Activated naive CD4-positive, alpha-beta T cell treated with Interleukin-2 at 50 U/mL for 16 hours (primary cell): ENCODE results near the gene TIMM23.
"Not testable (repeated sequence)": the region's sequence is repeated elsewhere in the genome, so short reads cannot be mapped to it uniquely, and the experiment has no call there.

Experiments used
- DNase-seq: peaks from one replicate; pipeline ENCODE4 v3.0.0-alpha.2; 2020

Gene TIMM23

DNA sequence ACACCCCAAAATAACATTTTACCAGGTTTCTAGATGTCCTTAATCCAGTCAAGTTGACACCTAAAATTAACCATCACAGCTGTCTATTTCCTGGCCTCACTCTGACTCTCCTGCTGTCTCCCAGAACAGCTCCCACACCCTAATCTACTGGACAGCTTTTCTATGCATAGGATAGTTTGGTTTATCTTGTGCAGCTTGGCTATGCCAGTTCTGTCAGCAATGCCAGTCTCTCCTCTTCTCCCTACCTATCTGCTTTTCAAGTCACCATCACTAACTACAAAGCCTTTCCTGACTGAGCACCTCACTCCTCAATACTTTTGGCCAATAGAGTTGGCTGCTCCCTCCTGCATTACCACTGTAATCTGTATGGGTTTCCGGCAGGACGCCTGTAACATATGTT, 53.1 kb downstream of the TIMM23 start:
- DNase-seq, result no peak

DNA sequence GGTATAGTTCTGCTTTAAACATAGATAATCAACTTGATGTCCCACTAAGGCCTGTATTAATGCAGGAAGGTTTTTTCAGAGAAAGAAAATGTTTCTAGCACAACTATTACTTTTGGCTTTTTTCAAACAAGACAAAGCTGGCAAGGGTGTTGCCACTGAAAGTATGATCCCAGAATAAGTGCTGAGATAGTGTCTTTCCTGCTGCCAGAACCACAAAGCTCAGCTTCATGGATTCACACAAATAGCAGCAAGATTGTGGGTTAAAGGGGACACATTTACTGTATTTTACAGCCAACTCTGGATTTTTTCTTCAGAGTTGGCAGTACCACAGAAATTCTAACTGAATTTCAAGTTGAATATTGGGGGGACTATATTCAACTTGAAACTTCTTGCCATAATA, 53.8 kb downstream of the TIMM23 start:
- no peak for DNase-seq

- DNase-seq, result peak; percentile 19
Measured at GRCh38 chr10:46028584-46029460, 56.5 kb downstream of the TIMM23 start.

DNA sequence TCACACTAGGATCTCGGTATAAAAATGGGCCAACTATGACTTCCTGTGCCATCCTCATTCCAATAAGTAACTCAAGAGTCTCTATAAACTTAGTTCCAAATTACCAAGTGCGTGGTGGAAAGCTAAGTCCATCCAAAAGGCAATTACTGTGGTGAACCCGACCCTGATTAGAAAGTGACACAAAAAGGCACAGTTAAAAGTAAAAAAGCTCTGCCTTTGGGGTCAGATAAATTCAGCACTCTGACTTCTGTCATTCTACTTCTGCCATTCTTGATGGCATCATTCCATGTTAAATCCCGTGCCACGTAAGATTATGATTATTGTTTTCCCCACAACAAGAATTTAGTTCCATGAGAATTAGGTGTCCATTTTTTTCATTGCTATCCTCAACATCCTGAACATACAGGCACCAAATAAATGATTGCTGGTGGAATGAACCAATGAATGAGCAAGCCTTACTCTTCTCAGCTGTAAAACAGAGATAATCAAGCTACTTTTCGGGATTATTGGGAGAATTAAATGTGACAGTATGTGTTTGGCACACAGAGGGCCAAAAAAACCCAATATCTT, 57.3 kb downstream of the TIMM23 start:
- DNase-seq, result no peak

DNA sequence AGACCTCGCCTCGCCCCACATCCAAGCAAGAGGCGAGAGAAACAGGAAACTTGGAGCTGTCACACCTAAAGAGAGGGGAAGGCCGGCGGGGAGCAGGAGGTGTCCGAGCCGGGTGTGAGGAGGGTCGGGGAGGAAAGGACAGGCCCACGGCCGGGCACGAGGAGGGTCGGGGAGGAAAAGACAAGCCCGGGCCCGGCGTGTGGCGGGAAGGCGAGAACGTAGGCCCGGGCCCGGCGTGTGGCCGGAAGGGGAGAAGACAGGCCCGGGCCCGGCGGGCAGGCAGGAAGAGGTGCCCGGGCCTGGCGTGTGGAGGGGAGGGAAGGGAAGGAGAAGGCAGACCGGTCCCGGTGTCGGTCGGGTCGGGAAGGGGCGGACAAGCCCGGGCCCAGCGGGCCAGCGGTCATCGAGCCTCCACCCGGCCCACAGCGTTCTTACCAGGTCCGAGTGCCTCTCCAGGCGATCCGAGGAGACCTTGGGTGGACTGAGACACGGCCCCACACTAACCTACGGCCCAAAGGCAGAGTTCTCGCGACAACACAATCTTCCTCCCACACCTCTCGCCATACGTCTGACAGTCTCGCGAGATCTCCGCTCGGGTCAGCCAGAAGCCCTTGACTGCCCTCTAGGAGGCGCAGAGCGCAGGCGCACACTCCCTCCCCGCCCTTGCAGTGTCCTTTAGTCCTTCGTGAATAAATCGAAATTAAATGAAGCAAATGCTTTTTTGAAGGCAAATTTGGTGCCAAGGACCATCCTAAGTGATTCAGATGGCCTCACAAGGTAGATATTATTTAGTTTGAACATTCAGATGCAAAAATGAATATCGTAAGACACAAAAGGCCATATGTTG, 58.0 kb downstream of the TIMM23 start, which contains the start of gene NCOA4:
NCOA4 (minus strand) TSS at position 533 of the 847 bp plus-strand sequence. CDS start 13,943 bp downstream, outside the sequence.
- peak; percentile 94 for DNase-seq

GRCh38 chr10:46031648-46032532, 59.6 kb downstream of the TIMM23 start:
- DNase-seq, result no peak

GRCh38 chr10:46033602-46034011, 61.3 kb downstream of the TIMM23 start:
- DNase-seq, result no peak

- DNase-seq, result no peak
Measured at GRCh38 chr10:46035923-46036849, 63.9 kb downstream of the TIMM23 start.

- no peak for DNase-seq
Measured at GRCh38 chr10:46037107-46037825, 65.0 kb downstream of the TIMM23 start.

- no peak for DNase-seq
Measured at GRCh38 chr10:46040004-46040403, 67.7 kb downstream of the TIMM23 start.

GRCh38 chr10:46042527-46042926, 70.2 kb downstream of the TIMM23 start:
- DNase-seq, result no peak

DNA sequence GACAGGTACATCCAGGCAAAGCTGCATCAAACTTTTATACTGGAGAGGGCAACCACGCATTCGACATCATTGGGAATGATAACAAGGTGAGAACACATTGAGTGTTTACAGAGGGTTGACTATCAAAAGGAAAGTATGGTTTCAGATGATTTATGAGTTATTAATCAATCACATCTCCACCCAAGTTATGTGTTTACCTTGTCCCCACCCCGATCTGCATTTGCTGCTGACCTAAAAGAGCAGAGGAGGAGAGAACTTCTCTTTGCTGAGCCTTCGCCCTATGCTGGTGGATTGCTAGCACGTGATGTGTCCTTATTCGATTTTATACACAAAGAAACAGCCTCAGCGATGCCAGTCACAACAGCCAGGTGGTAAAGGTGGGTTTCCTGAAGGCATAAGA, 74.0 kb downstream of the TIMM23 start, which contains the start of gene MSMB:
MSMB (minus strand) TSS at position 9 of the 400 bp plus-strand sequence. CDS start 32 bp downstream, outside the sequence.
- no peak for DNase-seq

DNA sequence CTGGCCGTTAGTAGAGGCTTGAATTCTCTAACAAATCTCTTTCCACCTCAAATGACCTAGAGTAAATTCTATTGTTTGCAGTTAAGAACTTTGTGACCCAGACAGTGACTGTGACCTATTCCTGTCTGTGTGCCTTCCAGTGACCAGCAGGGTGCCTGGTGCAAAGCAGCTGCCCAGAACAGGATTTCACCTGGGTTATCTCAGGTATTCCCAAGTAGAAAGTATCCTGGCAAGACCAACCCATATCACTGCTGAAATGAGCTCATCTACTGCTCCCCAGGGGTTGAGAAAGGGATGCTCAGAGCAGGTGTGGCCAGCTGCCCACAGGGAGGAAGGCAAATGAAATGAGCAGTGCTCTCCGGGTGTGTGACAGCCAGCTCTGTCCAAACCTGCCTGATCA, 75.9 kb downstream of the TIMM23 start:
- DNase-seq, result no peak

- not testable (repeated sequence) for DNase-seq
Measured at GRCh38 chr10:46049497-46049831, 77.2 kb downstream of the TIMM23 start.

- DNase-seq, result no peak
Measured at GRCh38 chr10:46050941-46051623, 78.8 kb downstream of the TIMM23 start.

DNA sequence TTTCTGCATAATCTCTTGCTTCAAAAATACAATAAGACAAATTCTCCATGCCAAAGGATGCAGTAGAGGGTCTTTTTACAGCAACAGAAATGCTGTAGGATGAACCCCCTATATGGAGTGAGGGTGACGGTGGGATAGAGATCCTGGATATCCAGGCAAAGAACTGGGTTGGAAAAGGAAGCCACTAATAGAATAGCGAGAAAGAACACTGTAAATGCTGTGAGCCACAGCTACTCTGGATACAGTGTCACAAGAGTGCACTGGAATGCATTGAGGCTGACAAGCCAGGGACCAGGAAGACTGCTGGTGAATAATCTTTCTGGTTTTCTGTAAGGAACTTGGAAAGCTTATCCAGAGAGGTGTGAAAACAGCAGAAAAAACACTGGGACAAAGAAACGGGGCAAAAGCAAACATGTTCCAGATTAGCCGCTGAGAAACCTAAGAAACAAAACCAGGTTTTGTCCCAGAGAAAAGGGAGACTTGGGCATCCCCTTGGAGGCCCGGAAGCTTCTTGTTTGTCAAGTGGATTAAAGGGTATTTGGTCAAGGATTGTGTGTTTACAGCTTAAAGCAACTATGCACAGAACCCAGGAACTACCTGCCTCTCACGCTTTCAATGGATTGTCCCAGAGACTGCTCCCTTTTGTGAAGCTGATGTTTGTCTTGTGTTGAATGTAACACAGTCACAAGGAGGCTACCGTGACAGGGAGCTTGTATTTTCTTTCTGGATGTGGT, 79.9 kb downstream of the TIMM23 start:
- no peak for DNase-seq

DNA sequence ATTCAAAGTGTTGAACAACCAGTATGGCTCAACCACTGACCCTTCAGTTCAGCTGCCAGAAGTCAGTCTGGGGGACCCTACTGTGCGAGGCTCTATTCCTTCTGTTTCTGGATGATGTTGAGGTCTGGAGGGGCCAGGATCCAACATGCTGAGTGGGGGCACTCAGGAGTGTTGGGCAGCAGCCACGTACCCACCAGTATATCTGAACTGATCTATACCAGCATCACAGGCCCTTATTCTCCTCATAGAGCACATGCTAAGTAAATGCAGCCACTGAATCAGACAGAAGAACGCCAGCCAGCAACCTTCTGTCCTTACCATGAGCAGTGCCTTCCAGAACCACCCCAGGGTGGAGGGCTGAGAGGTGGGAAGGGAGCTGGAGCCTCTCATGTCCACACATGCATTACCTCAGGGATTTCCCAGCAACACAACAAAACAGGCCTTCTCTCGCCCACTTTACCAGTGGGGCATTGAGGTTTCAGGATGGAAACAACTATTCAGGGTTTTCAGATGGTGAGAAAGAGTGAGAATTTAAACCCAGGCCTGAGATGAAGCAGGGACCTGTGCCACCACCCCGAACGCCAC, 80.6 kb downstream of the TIMM23 start:
- no peak for DNase-seq
